Astrocyte (in vitro differentiated cells and primary cell): ENCODE data around the gene CDKN2B.

Source experiments
- EZH2 ChIP-seq: IDR thresholded peaks from 2 replicates; pipeline ENCODE4 v1.6.1; 2012; ENCODE audit warnings: mild to moderate bottlenecking, low read length, inconsistent platforms; ENCODE audit not compliant: insufficient read depth
- TF ChIP-seq, protein P1 (sequence below): IDR thresholded peaks from 2 replicates; pipeline ENCODE4 v1.5.1; 2011; ENCODE audit warnings: low read depth, mild to moderate bottlenecking, inconsistent platforms, low read length, moderate library complexity; ENCODE audit not compliant: insufficient read depth

DNA sequence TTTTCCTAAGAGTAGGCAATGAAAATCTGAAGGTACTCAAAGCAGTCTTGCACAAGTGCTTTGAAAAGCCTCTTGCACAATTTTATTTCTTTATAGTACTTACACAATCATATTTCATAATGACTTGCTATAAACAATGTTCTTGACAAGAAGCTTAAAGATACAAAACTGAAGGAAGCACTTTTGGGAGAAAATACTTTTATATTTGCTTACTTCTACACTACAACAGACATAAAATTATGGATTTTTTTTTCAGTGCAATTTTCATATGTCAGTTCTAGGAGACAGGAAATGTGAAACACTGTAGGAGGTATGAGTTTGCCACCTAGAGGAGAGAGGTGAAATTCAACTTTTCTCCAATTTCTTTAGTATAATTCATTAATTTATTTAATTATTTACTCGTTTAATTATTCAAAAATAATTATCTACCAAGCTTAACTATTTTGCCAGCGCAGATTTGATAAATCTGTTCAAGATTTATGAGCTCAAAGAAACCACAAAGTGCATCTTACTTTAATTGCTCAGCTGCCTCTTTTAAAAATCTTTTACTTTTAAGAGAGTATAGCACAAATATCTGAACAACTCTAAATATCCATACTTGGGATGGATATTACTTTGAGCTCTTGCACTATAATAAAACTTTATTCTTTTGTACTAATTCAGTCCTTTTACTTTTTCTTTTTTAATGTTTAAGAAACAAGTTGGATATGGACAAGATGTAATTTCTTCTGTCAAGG is 29.0 kb upstream of the CDKN2B start:
- TF ChIP-seq, protein P1, sequence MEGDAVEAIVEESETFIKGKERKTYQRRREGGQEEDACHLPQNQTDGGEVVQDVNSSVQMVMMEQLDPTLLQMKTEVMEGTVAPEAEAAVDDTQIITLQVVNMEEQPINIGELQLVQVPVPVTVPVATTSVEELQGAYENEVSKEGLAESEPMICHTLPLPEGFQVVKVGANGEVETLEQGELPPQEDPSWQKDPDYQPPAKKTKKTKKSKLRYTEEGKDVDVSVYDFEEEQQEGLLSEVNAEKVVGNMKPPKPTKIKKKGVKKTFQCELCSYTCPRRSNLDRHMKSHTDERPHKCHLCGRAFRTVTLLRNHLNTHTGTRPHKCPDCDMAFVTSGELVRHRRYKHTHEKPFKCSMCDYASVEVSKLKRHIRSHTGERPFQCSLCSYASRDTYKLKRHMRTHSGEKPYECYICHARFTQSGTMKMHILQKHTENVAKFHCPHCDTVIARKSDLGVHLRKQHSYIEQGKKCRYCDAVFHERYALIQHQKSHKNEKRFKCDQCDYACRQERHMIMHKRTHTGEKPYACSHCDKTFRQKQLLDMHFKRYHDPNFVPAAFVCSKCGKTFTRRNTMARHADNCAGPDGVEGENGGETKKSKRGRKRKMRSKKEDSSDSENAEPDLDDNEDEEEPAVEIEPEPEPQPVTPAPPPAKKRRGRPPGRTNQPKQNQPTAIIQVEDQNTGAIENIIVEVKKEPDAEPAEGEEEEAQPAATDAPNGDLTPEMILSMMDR, result peak; percentile 46
- no peak for TF ChIP-seq EZH2
